GM18526 (cell line): Measurements from ENCODE around the gene APOC1.

Source experiments
- POLR2A ChIP-seq: IDR thresholded peaks from 3 replicates; pipeline ENCODE4 v1.6.1; 2011; ENCODE audit not compliant: insufficient read length; ENCODE audit errors: extremely low read depth

Gene APOC1

GRCh38 chr19:44942067-44942571 lies 27.7 kb downstream of the APOC1 start, which contains the start of gene APOC4:
TSS of gene APOC4 (plus strand) at chr19:44942237. CDS start at chr19:44942278, 41 bp downstream.
- TF ChIP-seq POLR2A, result no peak

GRCh38 chr19:44943801-44944249 lies 29.4 kb downstream of the APOC1 start:
- TF ChIP-seq POLR2A, result no peak

- no peak for TF ChIP-seq POLR2A
These were observed 32.7 kb downstream of the APOC1 start for GRCh38 chr19:44947041-44947581.

- TF ChIP-seq POLR2A, result no peak
These were observed 33.8 kb downstream of the APOC1 start for GRCh38 chr19:44948237-44948636.

GRCh38 chr19:44948763-44949374 lies 34.5 kb downstream of the APOC1 start:
- no peak for TF ChIP-seq POLR2A

GRCh38 chr19:44949550-44949949 lies 35.1 kb downstream of the APOC1 start:
- TF ChIP-seq POLR2A, result no peak

GRCh38 chr19:44951179-44952159 lies 37.1 kb downstream of the APOC1 start:
- TF ChIP-seq POLR2A, result no peak

- TF ChIP-seq POLR2A, result no peak
These were observed 39.9 kb downstream of the APOC1 start for GRCh38 chr19:44954278-44954648.

GRCh38 chr19:44954649-44955504 lies 40.5 kb downstream of the APOC1 start, which contains the start of gene CLPTM1:
TSS of gene CLPTM1 (plus strand) at chr19:44955380. CDS start at chr19:44955396, 16 bp downstream.
- TF ChIP-seq POLR2A, result peak; percentile 87

GRCh38 chr19:44955505-44956439 lies 41.4 kb downstream of the APOC1 start:
- no peak for TF ChIP-seq POLR2A

- TF ChIP-seq POLR2A, result no peak
These were observed 43.1 kb downstream of the APOC1 start for GRCh38 chr19:44957526-44957925.

GRCh38 chr19:44958090-44958489 lies 43.7 kb downstream of the APOC1 start:
- no peak for TF ChIP-seq POLR2A

GRCh38 chr19:44959691-44960090 lies 45.3 kb downstream of the APOC1 start:
- no peak for TF ChIP-seq POLR2A
